ENCODE data around the gene OR6C74.

Gene OR6C74

DNA sequence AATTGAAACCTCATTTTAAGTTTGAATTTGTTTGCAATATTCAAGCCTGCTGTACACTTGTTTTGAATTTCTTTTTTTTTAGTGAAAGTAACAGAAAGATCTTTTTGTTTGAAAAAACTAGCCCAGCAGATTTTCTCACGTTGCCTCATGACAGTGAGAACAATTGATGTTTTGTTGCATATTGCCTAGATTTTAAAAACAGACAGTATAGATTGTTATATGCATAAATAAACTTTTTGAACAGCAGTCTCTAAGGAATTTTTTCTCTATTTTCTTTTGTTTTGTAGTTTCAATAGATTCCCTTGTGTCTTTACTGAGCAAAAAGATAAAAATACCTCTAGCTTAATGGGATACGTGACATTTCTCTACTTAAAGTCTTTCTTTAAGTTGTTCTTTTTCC is 36.6 kb downstream of the OR6C74 start:
- Histone ChIP-seq H3K9ac (ENCODE audit: insufficient read length) (no peak overlapping the region), H3K9me3 (ENCODE audit: low read depth, low read length) (no peaks in the 10 kb centered on the region), H3K4me3 (no peak overlapping the region), H3K36me3 (ENCODE audit: insufficient read depth, low read length) (no peaks in the 10 kb centered on the region), H3K27ac (no peak overlapping the region)
- TF ChIP-seq EZH2 (IDR thresholded peaks at IDR 0.05) (no peak), POLR2AphosphoS5 (IDR thresholded peaks at IDR 0.05; ENCODE audit: borderline replicate concordance, low read depth, low read length) (no peak), FOXP2 (optimal IDR thresholded peaks at IDR 0.05; ENCODE audit: control extremely low read depth, extremely low read length, insufficient read depth) (no peak)
- no peak for DNase-seq (ENCODE audit: low read depth, low spot score)

- Histone ChIP-seq H3K27ac (no peak overlapping the region), H3K36me3 (ENCODE audit: insufficient read depth, low read length) (no peaks in the 10 kb centered on the region), H3K4me3 (no peak overlapping the region), H3K9ac (ENCODE audit: insufficient read length) (no peak overlapping the region), H3K9me3 (ENCODE audit: low read depth, low read length) (no peaks in the 10 kb centered on the region)
- DNase-seq (ENCODE audit: low read depth, low spot score), result no peak
- TF ChIP-seq FOXP2 (optimal IDR thresholded peaks at IDR 0.05; ENCODE audit: control extremely low read depth, extremely low read length, insufficient read depth), result no peak
- no peak for TF ChIP-seq POLR2AphosphoS5 (IDR thresholded peaks at IDR 0.05; ENCODE audit: borderline replicate concordance, low read depth, low read length)
Measured at GRCh38 chr12:55289999-55290398, 45.6 kb downstream of the OR6C74 start.

Data from SK-N-MC (cell line).